IPS DF 6.9 (cell line): Measurements from ENCODE around the gene EOMES.

Source experiments
- DNase-seq: peaks from one replicate; pipeline ENCODE4 v3.0.0-alpha.2; 2013; ENCODE audit warnings: low read depth, low spot score
- H3K27ac ChIP-seq: one replicate; pipeline ENCODE4 v1.5.1; 2013; ENCODE audit warnings: low read length, control low read depth
- H3K27me3 ChIP-seq: 2 replicates; pipeline ENCODE4 v1.6.1; 2013; ENCODE audit warnings: mild to moderate bottlenecking, low read length; ENCODE audit not compliant: control insufficient read depth, insufficient read depth
- H3K36me3 ChIP-seq: 2 replicates; pipeline ENCODE4 v1.6.1; 2013; ENCODE audit warnings: low read length; ENCODE audit not compliant: control insufficient read depth, insufficient read depth
- H3K4me1 ChIP-seq: 2 replicates; pipeline ENCODE4 v1.6.1; 2013; ENCODE audit warnings: low read length; ENCODE audit not compliant: control insufficient read depth, insufficient read depth
- H3K4me3 ChIP-seq: 2 replicates; pipeline ENCODE4 v1.5.1; 2013; ENCODE audit warnings: mild to moderate bottlenecking, low read length
- H3K9me3 ChIP-seq: 2 replicates; pipeline ENCODE4 v1.6.1; 2013; ENCODE audit warnings: low read length, inconsistent platforms; ENCODE audit not compliant: control insufficient read depth, insufficient read depth
- WGBS: extraction: QIAGEN DNeasy Blood & Tissue Kit; methylation state at CpG from one replicate; pipeline ENCODE4 v1.1.7; 2013; ENCODE audit warnings: mixed read lengths, missing lambda C conversion rate; ENCODE audit not compliant: insufficient read length, insufficient coverage; 5-methylcytosine and 5-hydroxymethylcytosine counted together

The EOMES gene

GRCh38 chr3:27713435-27714145 lies 8.5 kb downstream of the EOMES start:
- Histone ChIP-seq H3K36me3 (no peaks in the 10 kb centered on the region), H3K27ac (no peak overlapping the region), H3K27me3 (peaks cover 61% of the 10 kb centered on the region), H3K4me3 (peak overlapping the region; percentile 10; the same call in 1 of the 2 replicates), H3K4me1 (peaks cover 8% of the 10 kb centered on the region), H3K9me3 (no peaks in the 10 kb centered on the region)
- no peak for DNase-seq
- no CpG with 5 or more reads among the region's 25 CpGs for WGBS

- Histone ChIP-seq H3K9me3 (no peaks in the 10 kb centered on the region), H3K36me3 (no peaks in the 10 kb centered on the region), H3K27me3 (peaks cover 58% of the 10 kb centered on the region), H3K4me3 (no peak overlapping the region), H3K4me1 (peaks cover 8% of the 10 kb centered on the region), H3K27ac (no peak overlapping the region)
- no peak for DNase-seq
- no CpG with 5 or more reads among the region's 18 CpGs for WGBS
These were observed 9.1 kb downstream of the EOMES start for GRCh38 chr3:27713078-27713423.

GRCh38 chr3:27712136-27713077 lies 9.7 kb downstream of the EOMES start:
- WGBS = no CpG with 5 or more reads among the region's 49 CpGs
- no peak overlapping the region for H3K27ac ChIP-seq
- H3K4me1 ChIP-seq = peaks cover 8% of the 10 kb centered on the region
- H3K36me3 ChIP-seq = no peaks in the 10 kb centered on the region
- H3K4me3 ChIP-seq = peak overlapping the region; percentile 3; the same call in 1 of the 2 replicates
- peaks cover 52% of the 10 kb centered on the region for H3K27me3 ChIP-seq
- no peaks in the 10 kb centered on the region for H3K9me3 ChIP-seq
- DNase-seq = no peak

GRCh38 chr3:27708250-27708649 lies 13.9 kb downstream of the EOMES start:
- Histone ChIP-seq H3K27ac (no peak overlapping the region), H3K27me3 (peaks cover 12% of the 10 kb centered on the region), H3K36me3 (no peaks in the 10 kb centered on the region), H3K4me1 (no peaks in the 10 kb centered on the region), H3K9me3 (no peaks in the 10 kb centered on the region), H3K4me3 (no peak overlapping the region)
- WGBS = no CpG with 5 or more reads among the region's 4 CpGs
- no peak for DNase-seq

- Histone ChIP-seq H3K36me3 (no peaks in the 10 kb centered on the region), H3K4me3 (no peak overlapping the region), H3K27me3 (no peaks in the 10 kb centered on the region), H3K4me1 (no peaks in the 10 kb centered on the region), H3K27ac (no peak overlapping the region), H3K9me3 (no peaks in the 10 kb centered on the region)
- 100% methylated on average over 1 of the region's 3 CpGs for WGBS
- no peak for DNase-seq
These were observed 23.1 kb downstream of the EOMES start for GRCh38 chr3:27699067-27699466.

- Histone ChIP-seq H3K9me3 (no peaks in the 10 kb centered on the region), H3K27me3 (no peaks in the 10 kb centered on the region), H3K4me1 (no peaks in the 10 kb centered on the region), H3K36me3 (no peaks in the 10 kb centered on the region), H3K27ac (no peak overlapping the region), H3K4me3 (no peak overlapping the region)
- WGBS = no CpG with 5 or more reads among the region's 1 CpG
- no peak for DNase-seq
These were observed 25.2 kb downstream of the EOMES start for GRCh38 chr3:27696906-27697305.

GRCh38 chr3:27695636-27696035 lies 26.5 kb downstream of the EOMES start:
- WGBS = no CpG with 5 or more reads among the region's 2 CpGs
- no peak for DNase-seq
- no peak overlapping the region for H3K27ac ChIP-seq

GRCh38 chr3:27688053-27688452 lies 34.1 kb downstream of the EOMES start:
- Histone ChIP-seq H3K9me3 (no peaks in the 10 kb centered on the region), H3K4me3 (no peak overlapping the region), H3K36me3 (no peaks in the 10 kb centered on the region), H3K27me3 (no peaks in the 10 kb centered on the region), H3K27ac (no peak overlapping the region), H3K4me1 (no peaks in the 10 kb centered on the region)
- no CpG with 5 or more reads among the region's 5 CpGs for WGBS
- DNase-seq = no peak

More at GRCh38 chr3:27695636-27696035, 26.5 kb downstream of the EOMES start:
- no peaks in the 10 kb centered on the region for H3K4me1 ChIP-seq
- no peaks in the 10 kb centered on the region for H3K9me3 ChIP-seq
- H3K36me3 ChIP-seq = no peaks in the 10 kb centered on the region
- no peaks in the 10 kb centered on the region for H3K27me3 ChIP-seq
- no peak overlapping the region for H3K4me3 ChIP-seq

- Histone ChIP-seq H3K4me3 (no peak overlapping the region), H3K27me3 (no peaks in the 10 kb centered on the region), H3K4me1 (no peaks in the 10 kb centered on the region), H3K36me3 (no peaks in the 10 kb centered on the region), H3K27ac (no peak overlapping the region), H3K9me3 (no peaks in the 10 kb centered on the region)
- DNase-seq = no peak
- WGBS = no CpG with 5 or more reads among the region's 1 CpG
These were observed 35.5 kb downstream of the EOMES start for GRCh38 chr3:27686642-27687041.

- no peak for DNase-seq
- H3K4me1 ChIP-seq = no peaks in the 10 kb centered on the region
- no peak overlapping the region for H3K27ac ChIP-seq
- H3K36me3 ChIP-seq = no peaks in the 10 kb centered on the region
- no peak overlapping the region for H3K4me3 ChIP-seq
- no peaks in the 10 kb centered on the region for H3K9me3 ChIP-seq
- no CpG with 5 or more reads among the region's 1 CpG for WGBS
- H3K27me3 ChIP-seq = no peaks in the 10 kb centered on the region
These were observed 36.6 kb downstream of the EOMES start for GRCh38 chr3:27685474-27685873.
